Hypothalamus (tissue), 51 donors: ENCODE results near the gene CSGALNACT2.

Source experiments
- DNase-seq, 51 donors: peaks; one replicate each; lab custom pipeline; 2025; lab: John Stamatoyannopoulos, UW

The CSGALNACT2 gene

DNA sequence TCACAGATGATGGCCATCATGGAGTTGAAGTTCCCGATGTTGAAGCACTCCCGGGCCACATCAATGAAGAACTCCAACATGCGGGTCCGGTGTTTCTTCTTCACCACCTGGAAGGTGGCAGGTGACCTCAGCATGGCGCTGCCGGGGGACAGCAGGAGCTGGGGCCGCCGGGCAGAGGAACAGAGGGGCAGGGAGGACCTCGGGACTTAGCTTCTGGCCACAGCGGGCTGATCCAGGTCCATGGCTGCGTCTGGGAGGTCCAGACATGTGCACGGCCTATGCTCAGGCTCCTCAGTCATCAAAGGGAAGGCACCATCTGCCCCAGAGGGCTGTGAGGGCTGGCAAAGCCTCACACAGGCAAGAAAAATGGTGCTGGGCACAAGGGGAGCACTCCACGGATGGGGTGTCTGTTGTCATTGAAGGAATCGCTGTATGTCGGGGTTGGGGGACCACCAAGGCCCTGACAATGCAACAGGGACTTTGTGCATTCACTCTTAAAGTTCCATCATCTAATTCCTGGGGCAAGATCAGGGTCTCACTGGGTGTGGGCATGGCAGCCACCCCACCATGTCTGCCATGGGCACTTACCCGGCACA, 60.9 kb downstream of the CSGALNACT2 start:
- DNase-seq = no peak

DNA sequence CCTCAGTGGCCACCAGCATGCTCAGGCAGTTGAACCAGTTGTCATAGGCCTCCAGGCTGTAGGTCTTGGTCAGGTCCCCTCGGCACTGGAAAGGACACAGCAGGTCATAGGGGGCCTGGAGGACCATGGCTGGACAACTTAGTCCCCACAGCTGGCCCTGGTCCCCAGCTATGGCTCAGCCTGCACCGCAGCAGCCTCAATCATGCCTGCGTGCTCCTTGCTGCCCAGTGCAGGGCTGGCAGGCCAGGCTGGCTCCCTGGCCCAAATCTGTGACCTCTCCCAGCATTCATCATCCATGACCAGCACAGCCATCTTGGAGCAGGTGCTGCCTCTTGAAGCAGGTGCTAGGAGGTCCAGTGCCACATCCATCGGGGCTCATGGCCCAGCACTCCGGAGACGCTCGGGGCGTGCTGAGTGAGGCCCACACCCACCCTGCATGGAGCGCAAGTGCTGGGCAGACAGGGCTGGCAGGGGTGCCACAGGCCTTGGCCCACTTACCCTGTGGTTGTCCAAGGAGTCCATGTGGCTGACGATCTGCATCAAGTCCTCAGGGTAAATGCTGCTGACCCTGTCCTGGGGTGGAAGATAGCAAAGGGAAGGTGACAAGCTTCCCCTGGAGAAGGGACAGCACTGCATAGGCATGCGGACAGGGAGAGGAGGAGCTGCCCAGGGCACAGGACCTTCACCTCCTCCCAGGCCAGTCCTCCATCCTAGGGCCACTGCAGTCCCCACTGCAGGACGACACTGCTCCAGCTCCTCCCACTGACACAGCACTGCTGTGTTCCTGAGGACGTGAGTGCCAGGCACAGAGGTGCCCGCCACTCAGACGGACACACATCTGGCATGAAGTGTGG, 61.7 kb downstream of the CSGALNACT2 start:
- no peak for DNase-seq

DNA sequence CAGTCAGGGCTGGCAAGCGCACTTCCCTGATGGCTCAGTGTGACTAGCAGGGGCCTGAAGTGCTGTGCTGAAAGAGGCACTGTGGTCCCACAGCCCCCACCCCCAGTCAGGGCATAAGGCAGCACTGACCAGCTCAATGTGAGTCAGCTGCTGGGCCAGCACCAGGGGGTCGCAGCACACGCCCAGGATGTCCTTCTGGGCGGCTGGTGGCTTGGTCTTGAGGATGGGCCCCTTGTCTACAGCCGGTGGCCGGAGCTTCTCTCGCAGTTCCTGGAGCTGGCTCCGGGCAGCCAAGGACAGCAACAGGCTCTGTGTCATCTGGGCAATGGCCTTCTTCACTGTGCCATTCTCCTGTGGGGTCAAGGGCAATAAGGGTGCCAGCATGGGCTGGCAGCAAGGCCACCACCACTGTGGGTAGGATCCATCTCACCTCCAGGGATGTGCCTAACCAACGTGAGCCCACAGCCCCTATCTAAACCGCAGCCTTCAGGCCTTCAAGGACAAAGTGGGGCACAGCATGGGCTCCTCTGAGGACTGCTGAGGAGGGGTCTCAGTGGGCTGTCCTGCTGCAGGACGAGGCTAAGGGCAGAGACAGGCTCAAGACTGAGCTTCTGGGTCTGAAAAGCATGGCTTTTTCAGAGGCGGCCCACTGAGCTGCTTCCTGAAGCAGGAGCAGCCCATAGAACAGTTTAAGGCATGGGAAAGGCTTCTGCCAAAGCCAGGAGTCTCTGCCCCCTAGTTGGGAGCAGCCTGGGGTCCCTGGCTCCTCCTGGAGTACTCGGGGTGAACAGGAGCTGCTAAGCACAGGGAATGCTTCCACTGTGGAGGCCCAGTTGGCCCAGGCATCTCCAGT, 62.5 kb downstream of the CSGALNACT2 start:
- no peak for DNase-seq

GRCh38 chr10:43201545-43202131, 63.4 kb downstream of the CSGALNACT2 start:
- DNase-seq = no peak

GRCh38 chr10:43202224-43202656, 64.0 kb downstream of the CSGALNACT2 start:
- peak in 2 of 51 donors; percentile 18 to 24 for DNase-seq

DNA sequence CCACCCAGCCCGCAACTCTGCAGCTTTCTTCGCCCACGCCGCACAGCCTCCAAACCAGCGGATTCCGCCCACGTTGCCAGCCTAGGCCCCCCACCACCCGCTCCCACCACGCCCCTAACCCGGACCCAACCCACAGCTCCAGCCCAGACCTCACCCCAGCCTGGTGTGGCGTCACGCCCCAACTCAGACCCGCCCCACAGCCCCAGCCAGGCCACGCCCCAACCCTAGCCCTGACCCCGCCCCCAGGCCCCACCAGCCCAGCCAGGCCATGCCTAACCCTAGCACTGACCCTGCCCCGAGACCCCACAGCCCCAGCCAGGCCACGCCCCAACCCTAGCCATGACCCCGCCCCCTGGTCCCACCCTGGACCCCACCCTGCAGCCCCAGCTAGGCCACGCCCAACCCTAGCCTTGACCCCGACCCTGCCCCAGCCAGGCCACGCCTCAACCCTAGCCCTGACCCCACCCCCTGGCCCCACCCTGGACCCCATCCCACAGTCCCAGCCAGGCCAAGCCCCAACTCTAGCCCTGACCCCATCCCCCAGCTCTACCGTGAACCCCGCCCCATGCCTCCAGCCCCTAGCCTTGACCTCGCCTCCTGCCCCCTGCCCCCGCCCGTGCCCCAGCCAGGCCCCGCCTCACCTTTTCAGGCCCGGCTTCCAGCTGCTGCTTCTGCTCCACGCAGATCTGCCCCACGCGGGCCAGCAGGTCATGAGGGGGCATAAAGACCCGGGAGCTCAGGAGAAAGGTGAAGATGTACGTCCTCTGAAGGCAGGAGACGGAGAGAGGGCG, 64.6 kb downstream of the CSGALNACT2 start:
- DNase-seq = no peak

DNA sequence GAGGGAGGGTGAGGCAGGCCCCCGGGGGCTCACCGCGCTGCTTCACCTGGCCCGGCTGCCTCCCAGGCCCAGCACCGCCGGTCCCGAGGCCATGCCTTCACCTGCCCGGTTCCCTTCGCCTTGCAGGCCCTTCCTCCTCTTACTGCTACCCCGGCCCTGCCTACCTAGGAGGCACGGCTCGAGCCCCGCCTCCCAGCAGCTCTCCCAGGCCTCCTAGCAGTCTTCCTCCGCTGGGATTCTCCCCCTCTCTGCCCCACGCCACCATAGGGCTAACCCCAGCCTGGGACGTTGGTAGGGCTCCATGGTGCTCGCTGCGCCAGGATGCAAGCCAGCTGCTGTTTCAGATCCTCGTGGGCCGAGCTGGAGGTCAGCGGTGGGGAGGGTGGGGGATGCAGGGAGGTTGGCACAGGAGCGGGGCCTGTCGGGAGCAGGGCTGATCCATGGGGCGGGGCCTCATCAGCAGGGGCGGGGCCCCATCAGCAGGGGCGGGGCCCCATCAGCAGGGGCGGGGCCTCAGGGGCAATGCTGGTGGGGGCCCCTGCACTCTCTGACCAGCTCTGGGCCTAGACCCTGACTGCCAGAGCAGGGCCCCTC, 65.3 kb downstream of the CSGALNACT2 start:
- no peak for DNase-seq

GRCh38 chr10:43204042-43204942, 66.0 kb downstream of the CSGALNACT2 start:
- no peak for DNase-seq

- DNase-seq = peak in 26 of 51 donors; percentile 19 to 75 (median 44)
Measured at GRCh38 chr10:43204943-43205671, 66.9 kb downstream of the CSGALNACT2 start.

DNA sequence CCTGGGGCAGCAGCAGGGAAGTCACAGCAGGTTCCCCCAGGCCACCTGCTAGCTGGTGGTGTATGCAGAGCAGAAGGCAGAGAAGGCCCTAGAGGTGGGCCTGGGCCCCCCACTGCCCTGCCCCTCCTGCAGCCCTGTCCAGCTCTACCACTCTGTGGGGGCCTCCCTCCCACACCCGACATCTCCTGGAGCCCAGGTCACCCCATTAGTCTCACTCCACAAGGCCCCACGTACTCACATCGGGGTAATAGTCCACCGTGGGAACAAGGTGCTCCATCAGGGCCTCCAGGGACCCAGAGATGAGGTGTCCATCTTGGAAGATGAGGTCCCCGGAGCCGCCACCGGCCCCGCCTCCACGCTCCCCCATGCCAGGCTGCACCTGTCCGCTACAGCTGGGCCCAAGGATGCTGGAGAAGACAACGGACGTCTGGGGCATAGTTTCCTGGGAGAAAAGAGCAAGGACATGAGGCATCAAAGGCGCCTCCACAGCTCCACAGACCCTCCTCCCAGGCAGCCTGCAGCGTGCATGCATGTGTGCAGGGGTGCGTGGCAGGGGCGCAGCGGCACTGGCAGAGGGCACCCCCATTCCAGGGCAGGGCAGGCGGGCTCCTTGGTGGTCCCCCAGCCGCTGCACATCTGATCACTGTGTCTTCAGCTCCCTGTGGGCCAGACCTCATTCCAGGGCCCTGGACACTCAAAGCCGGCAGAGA, 67.6 kb downstream of the CSGALNACT2 start:
- no peak for DNase-seq

DNA sequence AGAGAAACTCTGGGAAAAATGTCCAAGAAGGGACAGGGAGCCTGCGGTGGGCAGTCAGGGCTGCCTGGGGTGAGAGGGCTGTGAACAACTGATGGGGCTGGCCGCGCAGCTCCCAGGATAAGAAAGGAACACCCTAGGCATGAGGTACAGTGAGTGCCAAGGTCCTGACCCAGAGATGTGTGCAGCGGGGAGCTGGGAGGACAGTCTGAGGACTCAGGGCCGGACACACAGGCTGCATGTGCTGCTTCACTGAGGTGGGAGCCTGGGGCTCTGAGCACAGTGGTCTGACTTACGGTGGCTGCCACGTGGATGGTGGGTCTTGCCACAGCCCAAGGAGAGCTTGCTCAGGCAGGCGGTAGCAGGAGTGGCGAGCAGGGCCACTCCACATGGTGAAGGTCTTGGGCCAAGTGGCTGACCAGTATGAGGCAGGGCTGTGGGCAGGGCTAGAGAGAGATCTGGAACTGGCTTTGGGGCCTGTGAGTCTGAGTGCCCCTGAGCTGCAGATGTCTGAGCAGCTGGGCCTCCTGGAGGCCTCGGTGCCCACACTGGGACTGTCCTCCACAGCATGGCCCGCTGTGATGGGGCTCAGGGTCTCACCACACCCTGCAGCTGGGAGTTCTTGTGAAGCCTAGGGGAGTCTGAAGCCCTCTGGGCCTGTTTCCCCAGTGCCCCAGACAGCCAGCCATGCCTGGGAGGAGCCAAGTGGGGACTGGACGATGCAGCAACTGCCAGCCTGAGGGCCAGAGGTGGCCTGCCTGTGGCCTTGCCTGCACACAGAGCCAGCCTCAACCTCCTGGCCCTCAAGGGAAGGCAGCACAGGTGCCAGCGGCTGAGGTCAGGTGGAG, 68.4 kb downstream of the CSGALNACT2 start:
- no peak for DNase-seq

- DNase-seq = no peak
Measured at GRCh38 chr10:43208147-43209073, 70.2 kb downstream of the CSGALNACT2 start.

- DNase-seq = no peak
Measured at GRCh38 chr10:43209074-43209455, 70.8 kb downstream of the CSGALNACT2 start.

DNA sequence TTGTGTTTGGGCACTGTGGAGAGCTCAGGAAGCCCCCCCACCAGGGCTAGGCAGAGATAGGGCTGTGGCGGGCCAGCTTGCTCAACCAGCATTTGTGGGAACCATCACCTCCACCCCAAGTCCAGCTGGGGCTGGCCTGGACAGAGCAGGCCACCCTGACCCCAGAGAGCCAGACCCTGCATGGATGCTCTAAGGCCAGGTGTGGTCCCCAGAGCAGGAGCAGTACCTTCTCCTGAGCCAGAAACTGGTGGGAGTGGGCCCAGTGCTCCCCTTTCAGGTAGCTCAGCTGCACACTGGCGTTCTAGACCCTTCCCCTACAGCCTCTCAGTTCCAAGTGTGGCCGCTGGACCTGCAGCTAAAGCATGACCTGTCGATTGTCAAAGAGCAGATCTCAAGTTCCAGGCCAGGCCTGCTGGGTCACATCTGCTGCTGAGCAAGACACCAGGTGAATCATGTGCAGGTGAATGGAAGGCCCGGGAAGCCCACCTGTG, 71.5 kb downstream of the CSGALNACT2 start:
- no peak for DNase-seq

- no peak for DNase-seq
Measured at GRCh38 chr10:43210556-43210955, 72.3 kb downstream of the CSGALNACT2 start.
